MV-4-11 (cell line): Measurements from ENCODE around the gene TTLL7.

Experiments
- DNase-seq: peaks from one replicate; lab custom pipeline; 2025; lab: John Stamatoyannopoulos, UW

TTLL7 gene

GRCh38 chr1:83816836-83817235 is 182.1 kb downstream of the TTLL7 start:
- DNase-seq, result no peak

- DNase-seq, result no peak
These were observed 183.6 kb downstream of the TTLL7 start for GRCh38 chr1:83815330-83815729.
